ENCODE measurements around the gene VWA5B1.

GRCh38 chr1:20402585-20403422 is 112.1 kb downstream of the VWA5B1 start:
- TF ChIP-seq CTCF (IDR thresholded peaks at IDR 0.05 in 8 of 11, conservative IDR thresholded peaks at IDR 0.05 in 3 of 11) (no peak), POLR2A (IDR thresholded peaks at IDR 0.05) (no peak)

Measured in spleen (tissue), 7 donors.